GM23248 (cell line): ENCODE results near the gene DOP1A. TPM values are rescaled to one million over a fixed set of nuclear protein-coding genes. Genes with fewer than 3 reads are reported as not detected.
A peak's percentile ranks its signal among the peaks of the same experiment; 100 is the strongest.

Experiments
- DNase-seq: peaks from one replicate; pipeline ENCODE4 v3.0.0-alpha.2; 2015
- H2AFZ ChIP-seq: fragments of 200-600 bp; sonication (generic); 2 replicates; pipeline ENCODE4 v1.6.1; 2016; ENCODE audit warnings: antibody characterized with exemption
- H3F3A ChIP-seq: fragments of 200-600 bp; sonication (generic); 2 replicates; pipeline ENCODE4 v1.6.1; 2016; ENCODE audit warnings: mild to moderate bottlenecking, antibody characterized with exemption, mixed run types; ENCODE audit not compliant: insufficient read depth
- H3K27ac ChIP-seq: fragments of 200-600 bp; sonication (generic); 2 replicates; pipeline ENCODE4 v1.5.1; 2016; ENCODE audit warnings: mild to moderate bottlenecking
- H3K27me3 ChIP-seq: fragments of 200-600 bp; sonication (generic); replicated peaks from 2 replicates; pipeline ENCODE4 v1.6.1; 2016; ENCODE audit warnings: mild to moderate bottlenecking; ENCODE audit not compliant: insufficient read depth
- H3K36me3 ChIP-seq: fragments of 200-600 bp; sonication (generic); 2 replicates; pipeline ENCODE4 v1.6.1; 2016; ENCODE audit warnings: low read depth, mild to moderate bottlenecking
- H3K4me1 ChIP-seq: fragments of 200-600 bp; sonication (generic); 2 replicates; pipeline ENCODE4 v1.6.1; 2016; ENCODE audit warnings: mild to moderate bottlenecking; ENCODE audit not compliant: insufficient read depth
- H3K4me2 ChIP-seq: fragments of 200-600 bp; sonication (generic); one replicate; pipeline ENCODE4 v1.6.1; 2016; ENCODE audit warnings: mild to moderate bottlenecking; ENCODE audit not compliant: unreplicated experiment
- H3K4me3 ChIP-seq: fragments of 200-600 bp; sonication (generic); 2 replicates; pipeline ENCODE4 v1.5.1; 2016; ENCODE audit warnings: mild to moderate bottlenecking
- H3K79me2 ChIP-seq: fragments of 200-600 bp; sonication (generic); 2 replicates; pipeline ENCODE4 v1.6.1; 2016; ENCODE audit warnings: mild to moderate bottlenecking; ENCODE audit not compliant: insufficient read depth
- H3K9ac ChIP-seq: fragments of 200-600 bp; sonication (generic); 2 replicates; pipeline ENCODE4 v1.6.1; 2016; ENCODE audit warnings: mild to moderate bottlenecking
- H3K9me2 ChIP-seq: fragments of 200-600 bp; sonication (generic); 2 replicates; pipeline ENCODE4 v1.6.1; 2016; ENCODE audit warnings: mixed run types, mild to moderate bottlenecking, moderate library complexity; ENCODE audit not compliant: insufficient read depth
- H3K9me3 ChIP-seq: fragments of 200-600 bp; sonication (generic); one replicate; pipeline ENCODE4 v1.6.1; 2017; ENCODE audit warnings: low read depth
- H4K20me1 ChIP-seq: fragments of 200-600 bp; sonication (generic); 2 replicates; pipeline ENCODE4 v1.6.0; 2016; ENCODE audit not compliant: insufficient read depth
- EZH2 ChIP-seq: fragments of 200-600 bp; sonication (generic); IDR thresholded peaks from 2 replicates; pipeline ENCODE4 v1.6.1; 2018; ENCODE audit warnings: antibody characterized with exemption, mild to moderate bottlenecking; ENCODE audit not compliant: insufficient read depth, poor library complexity, severe bottlenecking
- EZH2phosphoT487 ChIP-seq: fragments of 200-600 bp; sonication (generic); IDR thresholded peaks from 2 replicates; pipeline ENCODE4 v1.6.1; 2018; ENCODE audit warnings: antibody characterized with exemption, moderate library complexity, mild to moderate bottlenecking, low read depth; ENCODE audit not compliant: insufficient read depth
- WGBS, 2 experiments: methylation state at CpG; one replicate each; pipeline ENCODE4 v1.1.6; 2015 to 2017; ENCODE audit warnings: low lambda C conversion rate in 2 of 2, low coverage in 1 of 2; ENCODE audit errors: missing lambda C conversion rate in 2 of 2; 5-methylcytosine and 5-hydroxymethylcytosine counted together
- in situ Hi-C: fragments of 300-500 bp; cut with MboI; formaldehyde crosslinking; loops from 2 replicates; pipeline ENCODE4 v1.15.0; 2020
- polyA plus RNA-seq: library from polyadenylated mRNA; unstranded; fragments of >200 nt; fragmentation: Nextera tagmentation; extraction: Ambion mirVana; gene quantifications from 2 replicates; pipeline ENCODE4 v1.2.1, GENCODE V29; 2016
- total RNA-seq: library from RNA; depleted of rRNA; stranded (reverse); fragments of >200 nt; shearing (Covaris generic); gene quantifications from 2 replicates; pipeline ENCODE4 v1.2.3, GENCODE V29; 2014

Gene DOP1A
- total and polyA plus RNA-seq, 2 experiments from 2014 or later, result 3.5 to 18.2 TPM

DNA sequence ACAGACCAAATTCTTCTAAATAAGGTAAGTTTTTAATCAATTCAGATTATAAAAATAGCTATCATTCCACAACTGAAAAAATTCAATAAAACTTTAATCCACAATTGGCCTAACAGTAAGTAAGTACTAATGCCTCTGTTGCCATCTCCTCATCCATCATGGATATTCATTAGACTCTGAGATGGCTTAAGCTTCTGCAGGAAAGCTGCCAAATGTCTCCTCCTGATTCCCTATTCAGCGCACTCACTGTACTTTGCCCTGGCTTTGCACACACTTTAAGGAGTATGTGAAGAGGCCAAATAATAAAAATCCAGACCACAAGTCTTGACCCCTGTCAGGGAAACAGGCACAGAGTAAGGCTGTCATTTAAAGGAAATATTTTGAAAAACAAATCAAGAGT lies 102.0 kb downstream of the DOP1A start:
- no peak for TF ChIP-seq EZH2
- Histone ChIP-seq H3K27ac (no peak overlapping the region), H2AFZ (no peak overlapping the region), H3K36me3 (peaks cover 95% of the 10 kb centered on the region), H3K4me2 (no peak overlapping the region), H4K20me1 (no peaks in the 10 kb centered on the region), H3F3A (peaks cover 72% of the 10 kb centered on the region), H3K27me3 (no peaks in the 10 kb centered on the region), H3K4me1 (no peaks in the 10 kb centered on the region), H3K9me3 (no peaks in the 10 kb centered on the region), H3K79me2 (no peaks in the 10 kb centered on the region), H3K4me3 (no peak overlapping the region), H3K9me2 (no peaks in the 10 kb centered on the region), H3K9ac (no peak overlapping the region)
- WGBS, 2 experiments, result 95 to 100% methylated on average over 1 of the region's 1 CpG
- DNase-seq, result no peak
- in situ Hi-C loops, result no loop called here

DNA sequence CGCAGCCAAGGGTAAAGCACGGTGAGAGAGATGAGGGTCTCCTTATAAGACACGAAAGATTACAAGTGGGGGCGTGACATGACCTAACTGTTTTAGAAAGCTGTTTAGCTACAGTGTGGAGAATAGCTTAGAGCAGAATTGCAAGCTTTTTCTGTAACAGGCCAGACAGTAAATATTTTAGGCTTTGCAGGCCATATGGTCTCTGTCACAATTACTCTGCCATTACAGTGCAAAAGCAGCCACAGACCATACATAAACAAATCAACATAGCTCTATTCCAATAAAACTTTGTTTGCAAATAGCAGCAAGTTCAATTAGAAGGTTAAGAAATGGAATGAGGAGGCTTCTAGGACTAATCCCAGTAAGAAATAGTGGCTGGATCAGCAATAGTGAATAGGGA lies 108.8 kb downstream of the DOP1A start:
- no peak for DNase-seq
- H3K4me3 ChIP-seq, result no peak overlapping the region
- peaks cover under 1% of the 10 kb centered on the region; the same call in 1 of the 2 replicates for H3K4me1 ChIP-seq
- in situ Hi-C loops, result loop anchor here (25.0 kb wide), 1 partner anchor 939 kb away; the partner anchor contains the start of gene IBTK
- no peak overlapping the region for H3K4me2 ChIP-seq
- H2AFZ ChIP-seq, result no peak overlapping the region
- no peaks in the 10 kb centered on the region for H3K9me3 ChIP-seq
- H3K79me2 ChIP-seq, result peaks cover 63% of the 10 kb centered on the region
- WGBS, 2 experiments, result 99 to 100% methylated on average over 4 of the region's 4 CpGs
- H3K36me3 ChIP-seq, result peaks cover 91% of the 10 kb centered on the region
- TF ChIP-seq EZH2 (no peak), EZH2phosphoT487 (no peak)
- H3K27ac ChIP-seq, result no peak overlapping the region
- H3K27me3 ChIP-seq, result no peaks in the 10 kb centered on the region
- H3K9me2 ChIP-seq, result no peaks in the 10 kb centered on the region
- H3K9ac ChIP-seq, result no peak overlapping the region
- H3F3A ChIP-seq, result peaks cover 27% of the 10 kb centered on the region
- H4K20me1 ChIP-seq, result no peaks in the 10 kb centered on the region

DNA sequence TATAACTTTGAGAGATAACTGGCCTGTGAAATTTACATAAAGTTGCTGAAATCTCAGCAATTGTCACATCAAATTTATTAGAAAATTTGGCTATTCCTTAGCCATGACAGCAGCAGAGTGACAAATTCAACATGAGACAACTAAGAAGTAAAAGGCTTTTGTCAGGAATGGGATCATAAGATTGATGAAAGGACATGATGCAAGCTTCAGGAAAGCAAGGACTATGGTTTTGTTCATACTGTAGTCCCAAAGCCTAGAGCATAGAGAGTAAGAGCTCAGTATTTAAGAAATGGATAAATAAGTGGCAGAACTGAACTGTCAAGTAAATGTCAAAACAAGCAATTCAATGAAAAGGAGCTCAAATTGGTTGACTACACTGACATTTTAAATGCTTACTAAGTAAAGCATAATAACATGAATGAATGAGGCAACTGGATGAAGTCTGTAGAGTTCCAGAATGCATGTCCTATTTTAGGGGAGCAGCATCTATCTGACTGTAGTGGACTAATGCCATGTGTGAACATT lies 113.0 kb downstream of the DOP1A start:
- Histone ChIP-seq H3K4me2 (no peak overlapping the region), H3K36me3 (peaks cover 79% of the 10 kb centered on the region), H3K4me3 (no peak overlapping the region), H3K9me2 (no peaks in the 10 kb centered on the region), H3K79me2 (peaks cover 81% of the 10 kb centered on the region), H3K4me1 (peaks cover 36% of the 10 kb centered on the region), H4K20me1 (peaks cover 9% of the 10 kb centered on the region; the same call in 1 of the 2 replicates), H3K27me3 (no peaks in the 10 kb centered on the region), H2AFZ (no peak overlapping the region), H3F3A (peaks cover 47% of the 10 kb centered on the region), H3K27ac (peak overlapping the region; percentile 70; the same call in 1 of the 2 replicates), H3K9me3 (no peaks in the 10 kb centered on the region), H3K9ac (no peak overlapping the region)
- in situ Hi-C loops, result loop anchor here (25.0 kb wide), 1 partner anchor 943 kb away; the partner anchor contains the start of gene IBTK
- TF ChIP-seq EZH2phosphoT487 (no peak), EZH2 (no peak)
- DNase-seq, result no peak

DNA sequence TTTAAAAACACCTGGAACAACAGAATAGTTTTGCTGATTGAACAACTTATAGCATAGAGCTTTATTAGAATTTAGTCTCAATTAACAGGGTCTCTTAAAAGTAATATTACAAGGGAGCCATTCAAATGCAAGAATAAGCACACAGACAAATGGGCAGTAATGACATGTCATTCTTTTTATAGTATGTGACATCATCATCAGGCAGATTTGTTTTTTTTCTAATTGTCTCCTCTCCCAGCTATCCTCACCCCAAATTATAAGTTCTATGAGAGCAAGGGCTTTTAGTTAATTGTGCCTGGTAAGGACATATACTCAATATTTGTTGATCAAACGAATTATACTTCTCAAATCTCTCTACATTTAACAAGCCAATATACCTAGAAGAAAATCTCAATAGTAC lies 114.6 kb downstream of the DOP1A start:
- TF ChIP-seq EZH2 (no peak), EZH2phosphoT487 (no peak)

More for the DNA sequence above, 114.6 kb downstream of the DOP1A start:
- H3K27me3 ChIP-seq, result no peaks in the 10 kb centered on the region
- no peak overlapping the region for H2AFZ ChIP-seq
- peaks cover 79% of the 10 kb centered on the region for H3K36me3 ChIP-seq
- peaks cover 79% of the 10 kb centered on the region for H3K79me2 ChIP-seq
- WGBS, 2 experiments, result 88 to 100% methylated on average over 1 of the region's 1 CpG
- H3K4me3 ChIP-seq, result no peak overlapping the region
- DNase-seq, result no peak
- peaks cover 36% of the 10 kb centered on the region for H3K4me1 ChIP-seq
- in situ Hi-C loops, result loop anchor here (25.0 kb wide), 1 partner anchor 945 kb away; the partner anchor contains the start of gene IBTK
- no peaks in the 10 kb centered on the region for H3K9me2 ChIP-seq
- peak overlapping the region; percentile 21 for H3K4me2 ChIP-seq
- no peaks in the 10 kb centered on the region for H3K9me3 ChIP-seq
- H3K9ac ChIP-seq, result peak overlapping the region; percentile 37; the same call in 1 of the 2 replicates
- peaks cover 57% of the 10 kb centered on the region for H3F3A ChIP-seq
- peaks cover 9% of the 10 kb centered on the region; the same call in 1 of the 2 replicates for H4K20me1 ChIP-seq
- peak overlapping the region; percentile 70 for H3K27ac ChIP-seq
